Neural progenitor cell (in vitro differentiated cells): ENCODE results near the gene ADAMTS18.

Experiments
- CTCF ChIP-seq: fragments of 200-600 bp; sonication (generic); IDR thresholded peaks from 2 replicates; pipeline ENCODE4 v1.5.1; 2017; ENCODE audit warnings: antibody characterized with exemption, mild to moderate bottlenecking
- EZH2 ChIP-seq: fragments of 200-600 bp; sonication (generic); IDR thresholded peaks from 2 replicates; pipeline ENCODE4 v1.6.1; 2017; ENCODE audit warnings: antibody characterized with exemption, mild to moderate bottlenecking, moderate library complexity
- EZH2phosphoT487 ChIP-seq: fragments of 200-600 bp; sonication (generic); IDR thresholded peaks from 2 replicates; pipeline ENCODE4 v1.6.1; 2017; ENCODE audit warnings: antibody characterized with exemption

- TF ChIP-seq EZH2phosphoT487 = no peak
- no peak for TF ChIP-seq EZH2
- TF ChIP-seq CTCF = no peak
These were observed 144.3 kb downstream of the ADAMTS18 start for GRCh38 chr16:77290451-77291115.
